Dedifferentiated amniotic fluid mesenchymal stem cell (primary cell): ENCODE results near the gene CERS6.

Experiments
- DNase-seq: peaks from one replicate; pipeline ENCODE4 v3.0.0-alpha.2; 2016; ENCODE audit errors: extremely low spot score

Gene CERS6

GRCh38 chr2:168801961-168802858 lies 346.1 kb downstream of the CERS6 start, which contains the start of gene NOSTRIN:
Gene NOSTRIN, plus strand, starts transcription at chr2:168802637. Its CDS starts 10 bp downstream, at chr2:168802647.
- peak; percentile 47 for DNase-seq

- DNase-seq: no peak
These were observed 347.0 kb downstream of the CERS6 start for GRCh38 chr2:168802859-168803725.

- DNase-seq: no peak
These were observed 348.1 kb downstream of the CERS6 start for GRCh38 chr2:168804214-168804613.

GRCh38 chr2:168805615-168806014 lies 349.5 kb downstream of the CERS6 start:
- DNase-seq: no peak

GRCh38 chr2:168809537-168809936 lies 353.5 kb downstream of the CERS6 start:
- no peak for DNase-seq

GRCh38 chr2:168810235-168810634 lies 354.2 kb downstream of the CERS6 start:
- no peak for DNase-seq

- DNase-seq: no peak
These were observed 355.6 kb downstream of the CERS6 start for GRCh38 chr2:168811696-168812095.

- no peak for DNase-seq
These were observed 358.0 kb downstream of the CERS6 start for GRCh38 chr2:168814046-168814445.

- DNase-seq: no peak
These were observed 359.2 kb downstream of the CERS6 start for GRCh38 chr2:168814939-168815907.

GRCh38 chr2:168816369-168816768 lies 360.3 kb downstream of the CERS6 start:
- DNase-seq: peak; percentile 81

- no peak for DNase-seq
These were observed 363.1 kb downstream of the CERS6 start for GRCh38 chr2:168819050-168819715.

- no peak for DNase-seq
These were observed 363.9 kb downstream of the CERS6 start for GRCh38 chr2:168819829-168820489.

- no peak for DNase-seq
These were observed 365.5 kb downstream of the CERS6 start for GRCh38 chr2:168821577-168821976.

- no peak for DNase-seq
These were observed 365.9 kb downstream of the CERS6 start for GRCh38 chr2:168821992-168822391.
